Kidney (tissue), 14 donors: ENCODE measurements around the gene SNN. TPM values are rescaled to one million over a fixed set of nuclear protein-coding genes. Genes with fewer than 3 reads are reported as not detected.
A peak's percentile ranks its signal among the peaks of the same experiment; 100 is the strongest.

Source experiments
- DNase-seq, 5 donors: peaks; one replicate each; pipeline ENCODE4 v3.0.0-alpha.2; 2013 to 2020
- FAIRE-seq: peaks from 2 replicates; lab custom pipeline; 2012; peaks lifted over from hg19 to GRCh38; lab: Jason Lieb, UNC
- H3K27ac ChIP-seq, 2 donors: one replicate each; pipeline ENCODE4 v1.7.0; 2013; ENCODE audit warnings: low read depth in 2 of 2, low read length in 2 of 2, inconsistent platforms in 1 of 2
- H3K27me3 ChIP-seq: one replicate; pipeline ENCODE4 v1.7.1; 2013; ENCODE audit warnings: low read length, inconsistent platforms; ENCODE audit not compliant: control insufficient read depth, insufficient read depth
- H3K36me3 ChIP-seq, 3 donors: one replicate each; pipeline versions ENCODE4 v1.7.0 to v1.7.1; 2013; ENCODE audit warnings: low read length in 3 of 3, control low read depth in 1 of 3, inconsistent platforms in 1 of 3; ENCODE audit not compliant: insufficient read depth in 3 of 3, control insufficient read depth in 2 of 3
- H3K4me1 ChIP-seq, 3 donors: one replicate each; pipeline versions ENCODE4 v1.7.0 to v1.7.1; 2013; ENCODE audit warnings: low read length in 3 of 3, inconsistent platforms in 1 of 3, low read depth in 1 of 3; ENCODE audit not compliant: control insufficient read depth in 2 of 3, insufficient read depth in 2 of 3
- H3K4me3 ChIP-seq, 3 donors: one replicate each; pipeline versions ENCODE4 v1.7.0 to v1.8.1; 2013; ENCODE audit warnings: low read length in 3 of 3, control low read depth in 1 of 3, inconsistent platforms in 1 of 3
- H3K9ac ChIP-seq, 3 donors: one replicate each; pipeline versions ENCODE4 v1.7.0 to v1.7.1; 2013; ENCODE audit warnings: low read length in 3 of 3, control low read depth in 1 of 3, inconsistent platforms in 1 of 3
- H3K9me3 ChIP-seq, 3 donors: one replicate each; pipeline versions ENCODE4 v1.7.0 to v1.7.1; 2013; ENCODE audit warnings: low read length in 3 of 3, control low read depth in 1 of 3, inconsistent platforms in 1 of 3; ENCODE audit not compliant: control insufficient read depth in 2 of 3, insufficient read depth in 1 of 3
- intact Hi-C: fragments of 100-400 bp; cut with DNase I; formaldehyde crosslinking; loops from one replicate; pipeline ENCODE4 v1.11.1; 2022
- polyA plus RNA-seq: library from polyadenylated mRNA; stranded (reverse); fragments of 350-450 nt; fragmentation: Illumina TruSeq; extraction: RNeasy Lipid Tissue Mini Kit (QIAGEN cat#74804); gene quantifications from one replicate; pipeline ENCODE4 v1.2.3, GENCODE V29; 2014; ENCODE audit warnings: low read depth, low replicate concordance; ENCODE audit not compliant: insufficient read depth
- total RNA-seq: library from RNA; stranded (reverse); fragmentation: NEBNext Ultra II Directional; extraction: Animal tissue kit (Norgen Biotek cat#: 25700); gene quantifications from one replicate; pipeline ENCODE4 v1.2.1, GENCODE V29; 2021
- TF ChIP-seq, protein P1 (sequence below): IDR thresholded peaks from 3 replicates; pipeline ENCODE4 v1.5.1; 2012; ENCODE audit warnings: mild to moderate bottlenecking, moderate library complexity, borderline replicate concordance; ENCODE audit not compliant: insufficient read depth; ENCODE audit errors: extremely low read depth
- donor health status: control.
- donor health status: control.
- donor health status: control.
- donor health status: control.
- donor health status: control.
- donor health status: DM: yes; HTN: yes; CAD: no.
- donor health status: Normal renal cell carcinoma (clear cell type).

The SNN gene
- total and polyA plus RNA-seq, 2 donors from 2014 or later: 16.6 to 21.9 TPM

DNA sequence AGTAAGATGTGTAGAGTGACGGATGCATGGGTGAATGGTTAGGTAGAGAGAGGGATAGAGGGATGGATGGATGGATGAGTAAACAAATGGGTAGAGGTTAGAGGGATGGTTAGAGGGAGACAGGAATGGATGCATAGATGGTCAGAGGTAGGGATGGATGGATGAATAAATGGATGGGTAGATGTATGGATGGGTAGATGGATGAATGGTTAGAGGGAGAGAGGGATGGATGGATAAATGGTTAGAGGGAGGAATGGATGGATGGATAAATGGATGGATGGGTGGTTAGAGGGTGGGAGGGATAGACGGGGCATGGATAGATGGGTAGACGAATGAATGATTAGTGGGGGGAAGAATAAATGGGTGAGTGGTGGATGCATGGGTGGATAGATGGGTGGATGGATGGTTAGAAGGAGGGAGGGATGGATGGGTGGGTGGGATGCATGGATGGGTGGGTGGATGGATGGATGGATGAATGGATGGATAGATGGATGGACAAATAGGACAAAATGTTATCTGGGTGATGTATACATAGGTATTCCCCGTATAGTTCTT, 29.2 kb upstream of the SNN start:
- Histone ChIP-seq H3K9me3 (no peaks in the 10 kb centered on the region), H3K4me1 (peaks cover 0 to 16% (median 13%) of the 10 kb centered on the region in 3 donors), H3K27me3 (no peaks in the 10 kb centered on the region), H3K9ac (no peak overlapping the region), H3K36me3 (no peaks in the 10 kb centered on the region), H3K27ac (no peak overlapping the region), H3K4me3 (no peak overlapping the region)
- FAIRE-seq (no peak), DNase-seq (no peak)
- intact Hi-C loops: loop anchor here (10.0 kb wide), 1 partner anchor 54 kb away; the partner anchor contains the start of gene LITAF
- TF ChIP-seq, protein P1, sequence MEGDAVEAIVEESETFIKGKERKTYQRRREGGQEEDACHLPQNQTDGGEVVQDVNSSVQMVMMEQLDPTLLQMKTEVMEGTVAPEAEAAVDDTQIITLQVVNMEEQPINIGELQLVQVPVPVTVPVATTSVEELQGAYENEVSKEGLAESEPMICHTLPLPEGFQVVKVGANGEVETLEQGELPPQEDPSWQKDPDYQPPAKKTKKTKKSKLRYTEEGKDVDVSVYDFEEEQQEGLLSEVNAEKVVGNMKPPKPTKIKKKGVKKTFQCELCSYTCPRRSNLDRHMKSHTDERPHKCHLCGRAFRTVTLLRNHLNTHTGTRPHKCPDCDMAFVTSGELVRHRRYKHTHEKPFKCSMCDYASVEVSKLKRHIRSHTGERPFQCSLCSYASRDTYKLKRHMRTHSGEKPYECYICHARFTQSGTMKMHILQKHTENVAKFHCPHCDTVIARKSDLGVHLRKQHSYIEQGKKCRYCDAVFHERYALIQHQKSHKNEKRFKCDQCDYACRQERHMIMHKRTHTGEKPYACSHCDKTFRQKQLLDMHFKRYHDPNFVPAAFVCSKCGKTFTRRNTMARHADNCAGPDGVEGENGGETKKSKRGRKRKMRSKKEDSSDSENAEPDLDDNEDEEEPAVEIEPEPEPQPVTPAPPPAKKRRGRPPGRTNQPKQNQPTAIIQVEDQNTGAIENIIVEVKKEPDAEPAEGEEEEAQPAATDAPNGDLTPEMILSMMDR: no peak

DNA sequence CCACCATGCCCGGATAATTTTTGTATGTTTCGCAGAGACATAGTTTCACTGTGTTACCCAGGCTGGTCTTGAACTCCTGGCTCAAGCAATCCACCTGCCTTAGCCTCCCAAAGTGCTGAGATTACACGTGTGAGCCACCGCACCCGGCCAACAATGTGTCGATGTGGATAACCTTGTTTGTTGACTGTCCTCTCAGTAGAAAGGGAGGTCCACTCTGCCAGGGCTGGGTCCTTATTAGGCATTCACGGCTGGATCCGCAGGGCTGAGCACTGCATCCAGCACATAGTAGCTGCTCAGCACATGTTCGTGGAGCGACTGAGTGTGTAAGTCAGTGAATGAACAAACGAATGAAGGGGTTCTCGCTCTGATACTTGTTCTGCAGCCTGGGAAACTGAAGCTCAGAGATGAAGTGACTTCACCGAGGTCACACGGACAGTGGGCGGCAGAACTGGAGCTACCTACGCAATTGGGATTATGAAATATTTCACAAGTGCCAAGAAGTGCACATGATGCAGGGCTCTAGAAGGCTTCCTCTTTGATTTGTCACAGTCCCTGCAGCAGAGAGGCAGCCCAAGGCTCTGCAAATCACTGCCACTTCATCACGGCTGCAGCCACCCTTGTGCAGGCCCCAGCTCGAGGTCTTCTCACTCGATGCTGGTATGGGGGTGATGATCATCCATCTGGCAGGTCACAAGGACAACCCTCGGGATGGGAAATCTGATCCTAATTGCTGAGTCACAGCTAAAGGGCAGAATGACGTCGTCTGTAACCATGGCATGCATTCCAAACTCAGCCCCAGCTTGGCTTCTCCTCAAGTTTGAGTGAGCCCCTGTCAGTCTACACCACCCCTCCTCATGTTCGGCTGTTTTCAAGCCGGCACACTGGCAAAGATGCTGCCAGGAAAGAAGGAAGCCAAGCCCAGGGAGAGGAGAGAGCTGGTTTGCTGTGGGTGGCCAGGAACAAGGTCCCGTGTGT, 28.0 kb upstream of the SNN start:
- intact Hi-C loops: loop anchor here (10.0 kb wide), 2 partner anchors 55 to 105 kb away; partner anchors contain the start of gene LITAF
- DNase-seq (peak in 4 of 5 donors; percentile 58 to 94 (median 72)), FAIRE-seq (no peak)
- H3K9me3 ChIP-seq: no peaks in the 10 kb centered on the region
- H3K4me1 ChIP-seq: peaks cover 0 to 16% (median 13%) of the 10 kb centered on the region in 3 donors
- TF ChIP-seq, protein P1: no peak
- peak overlapping the region; percentile 75 to 92 for H3K27ac ChIP-seq
- no peaks in the 10 kb centered on the region for H3K27me3 ChIP-seq
- peak overlapping the region in 2 of 3 donors; percentile 5 to 65 for H3K9ac ChIP-seq
- H3K36me3 ChIP-seq: no peaks in the 10 kb centered on the region
- no peak overlapping the region for H3K4me3 ChIP-seq

GRCh38 chr16:11640987-11641817, 27.1 kb upstream of the SNN start:
- FAIRE-seq (no peak), DNase-seq (peak in 3 of 5 donors; percentile 37 to 83 (median 65))
- H3K36me3 ChIP-seq: no peaks in the 10 kb centered on the region
- H3K27me3 ChIP-seq: no peaks in the 10 kb centered on the region
- no peaks in the 10 kb centered on the region for H3K9me3 ChIP-seq
- H3K4me1 ChIP-seq: peaks cover 0 to 16% (median 13%) of the 10 kb centered on the region in 3 donors
- intact Hi-C loops: loop anchor here (10.0 kb wide), 1 partner anchor 106 kb away; no protein-coding TSS in a partner anchor
- H3K4me3 ChIP-seq: no peak overlapping the region
- H3K27ac ChIP-seq: peak overlapping the region; percentile 75 to 92
- TF ChIP-seq, protein P1: peak; percentile 72
- H3K9ac ChIP-seq: peak overlapping the region in 1 of 3 donors; percentile 65
